ENCODE data around the gene WFDC1.

Gene WFDC1

GRCh38 chr16:84320511-84320910, 25.8 kb downstream of the WFDC1 start:
- no peak overlapping the region for H3K4me3 Mint-ChIP-seq
- H3K27ac Mint-ChIP-seq, result no peak overlapping the region
- H3K36me3 Mint-ChIP-seq (ENCODE audit: low read depth), result no peaks in the 10 kb centered on the region
- H3K9me3 Mint-ChIP-seq, result peaks cover 5% of the 10 kb centered on the region
- no peaks in the 10 kb centered on the region for H3K4me1 Mint-ChIP-seq
- peaks cover 4% of the 10 kb centered on the region for H3K27me3 Mint-ChIP-seq (ENCODE audit: low read depth)
- no peak for TF ChIP-seq CTCF (IDR thresholded peaks at IDR 0.05; ENCODE audit: unreplicated experiment in 3 of 3)

- H3K27ac Mint-ChIP-seq, result no peak overlapping the region
- H3K36me3 Mint-ChIP-seq (ENCODE audit: low read depth), result no peaks in the 10 kb centered on the region
- TF ChIP-seq CTCF (IDR thresholded peaks at IDR 0.05; ENCODE audit: unreplicated experiment in 3 of 3), result no peak
- H3K4me3 Mint-ChIP-seq, result no peak overlapping the region
- peaks cover 5% of the 10 kb centered on the region for H3K9me3 Mint-ChIP-seq
- peaks cover 4% of the 10 kb centered on the region for H3K27me3 Mint-ChIP-seq (ENCODE audit: low read depth)
- H3K4me1 Mint-ChIP-seq, result no peaks in the 10 kb centered on the region
These were observed 27.3 kb downstream of the WFDC1 start for GRCh38 chr16:84321932-84322331.

- Mint-ChIP-seq H3K9me3 (peaks cover 4% of the 10 kb centered on the region), H3K27ac (no peak overlapping the region), H3K27me3 (ENCODE audit: low read depth) (peaks cover 4% of the 10 kb centered on the region), H3K36me3 (ENCODE audit: low read depth) (no peaks in the 10 kb centered on the region), H3K4me3 (no peak overlapping the region), H3K4me1 (no peaks in the 10 kb centered on the region)
- TF ChIP-seq CTCF (IDR thresholded peaks at IDR 0.05; ENCODE audit: unreplicated experiment in 3 of 3), result no peak
These were observed 28.1 kb downstream of the WFDC1 start for GRCh38 chr16:84322749-84323148.

GRCh38 chr16:84323606-84324005, 28.9 kb downstream of the WFDC1 start:
- Mint-ChIP-seq H3K27me3 (ENCODE audit: low read depth) (peaks cover 3% of the 10 kb centered on the region), H3K4me3 (no peak overlapping the region), H3K9me3 (peaks cover 3% of the 10 kb centered on the region), H3K27ac (no peak overlapping the region), H3K4me1 (no peaks in the 10 kb centered on the region), H3K36me3 (ENCODE audit: low read depth) (no peaks in the 10 kb centered on the region)
- TF ChIP-seq CTCF (IDR thresholded peaks at IDR 0.05; ENCODE audit: unreplicated experiment in 3 of 3), result no peak

GRCh38 chr16:84324434-84325262, 30.0 kb downstream of the WFDC1 start:
- Mint-ChIP-seq H3K36me3 (ENCODE audit: low read depth) (no peaks in the 10 kb centered on the region), H3K4me1 (no peaks in the 10 kb centered on the region), H3K27ac (no peak overlapping the region), H3K27me3 (ENCODE audit: low read depth) (no peaks in the 10 kb centered on the region), H3K4me3 (no peak overlapping the region), H3K9me3 (no peaks in the 10 kb centered on the region)
- TF ChIP-seq CTCF (IDR thresholded peaks at IDR 0.05; ENCODE audit: unreplicated experiment in 3 of 3), result no peak

- no peak overlapping the region for H3K4me3 Mint-ChIP-seq
- H3K4me1 Mint-ChIP-seq, result no peaks in the 10 kb centered on the region
- H3K9me3 Mint-ChIP-seq, result no peaks in the 10 kb centered on the region
- no peak for TF ChIP-seq CTCF (IDR thresholded peaks at IDR 0.05; ENCODE audit: unreplicated experiment in 3 of 3)
- H3K36me3 Mint-ChIP-seq (ENCODE audit: low read depth), result no peaks in the 10 kb centered on the region
- H3K27ac Mint-ChIP-seq, result no peak overlapping the region
- H3K27me3 Mint-ChIP-seq (ENCODE audit: low read depth), result peaks cover 8% of the 10 kb centered on the region
These were observed 31.9 kb downstream of the WFDC1 start for GRCh38 chr16:84326545-84326944.

Data from nephron (organoid).